Lower leg skin (tissue), 3 donors: ENCODE data around the gene ISG20L2.

Experiments used
- CTCF ChIP-seq, 3 donors: fragments of 450-650 bp; IDR thresholded peaks; one replicate each; pipeline ENCODE4 v1.5.1; 2016; ENCODE audit warnings: antibody characterized with exemption in 3 of 3, mild to moderate bottlenecking in 3 of 3, moderate library complexity in 2 of 3
- POLR2A ChIP-seq, 2 donors: fragments of 450-650 bp; IDR thresholded peaks; one replicate each; pipeline ENCODE4 v1.6.1; 2016 to 2017; ENCODE audit warnings: antibody characterized with exemption in 2 of 2, mild to moderate bottlenecking in 1 of 2, moderate library complexity in 1 of 2

GRCh38 chr1:156693848-156694689, 34.5 kb downstream of the ISG20L2 start:
- TF ChIP-seq POLR2A (IDR thresholded peaks at IDR 0.05) (no peak), CTCF (IDR thresholded peaks at IDR 0.05) (no peak)
